MCF 10A (cell line): ENCODE results near the gene LARP4B. TPM values are rescaled to one million over a fixed set of nuclear protein-coding genes. Genes with fewer than 3 reads are reported as not detected.

ENCODE experiments used
- BruUV-seq: library from RNA; stranded (reverse); fragments of 400-500 nt; replicated peaks from 2 replicates; lab custom pipeline; 2021; lab: Mats Ljungman, UMichigan
- CTCF ChIA-PET: fragments of 300-600 bp; sonication (Branson Sonifier 250); formaldehyde crosslinking; extraction: SDS; loops from one replicate; lab custom pipeline; 2021; ENCODE audit warnings: antibody characterized with exemption, inconsistent platforms; lab: Yijun Ruan, JAX
- POLR2A ChIA-PET: fragments of 300-600, 350-650 bp; sonication (Branson Sonifier 250); formaldehyde crosslinking; extraction: SDS; loops from one replicate; lab custom pipeline; 2020; ENCODE audit warnings: antibody characterized with exemption, inconsistent platforms; lab: Yijun Ruan, JAX
- DNase-seq: peaks from one replicate; pipeline ENCODE4 v3.0.0-alpha.2; 2018; ENCODE audit not compliant: unreplicated experiment
- H3K27ac Mint-ChIP-seq: one replicate; pipeline ENCODE4 v1.8.0; 2022; ENCODE audit warnings: mild to moderate bottlenecking, low read depth, mixed read lengths; ENCODE audit not compliant: unreplicated experiment
- H3K27me3 Mint-ChIP-seq: one replicate; pipeline ENCODE4 v1.8.0; 2022; ENCODE audit warnings: mixed read lengths; ENCODE audit not compliant: insufficient read depth, unreplicated experiment
- H3K36me3 Mint-ChIP-seq: one replicate; pipeline ENCODE4 v1.8.0; 2022; ENCODE audit warnings: mild to moderate bottlenecking, moderate library complexity, mixed read lengths; ENCODE audit not compliant: insufficient read depth, unreplicated experiment
- H3K4me1 Mint-ChIP-seq: one replicate; pipeline ENCODE4 v1.8.0; 2022; ENCODE audit warnings: mixed read lengths; ENCODE audit not compliant: insufficient read depth, unreplicated experiment
- H3K4me3 Mint-ChIP-seq: one replicate; pipeline ENCODE4 v1.8.0; 2022; ENCODE audit warnings: mild to moderate bottlenecking, moderate library complexity, mixed read lengths; ENCODE audit not compliant: unreplicated experiment
- H3K9me3 Mint-ChIP-seq: one replicate; pipeline ENCODE4 v1.8.0; 2022; ENCODE audit warnings: mixed read lengths; ENCODE audit not compliant: unreplicated experiment
- CTCF ChIP-seq: fragments of 200-600 bp; IDR thresholded peaks from one replicate; pipeline ENCODE4 v1.8.0; 2022; ENCODE audit warnings: antibody characterized with exemption, mild to moderate bottlenecking; ENCODE audit not compliant: unreplicated experiment
- intact Hi-C: fragments of 100-400 bp; cut with micrococcal nuclease; formaldehyde crosslinking; loops from 2 replicates; pipeline ENCODE4 v1.14.1; 2022
- total RNA-seq: library from RNA; stranded (reverse); gene quantifications from 2 replicates; pipeline ENCODE4 v1.2.3, GENCODE V29; 2022

LARP4B gene
- total RNA-seq, 1 experiment from 2014 or later: 131 TPM

DNA sequence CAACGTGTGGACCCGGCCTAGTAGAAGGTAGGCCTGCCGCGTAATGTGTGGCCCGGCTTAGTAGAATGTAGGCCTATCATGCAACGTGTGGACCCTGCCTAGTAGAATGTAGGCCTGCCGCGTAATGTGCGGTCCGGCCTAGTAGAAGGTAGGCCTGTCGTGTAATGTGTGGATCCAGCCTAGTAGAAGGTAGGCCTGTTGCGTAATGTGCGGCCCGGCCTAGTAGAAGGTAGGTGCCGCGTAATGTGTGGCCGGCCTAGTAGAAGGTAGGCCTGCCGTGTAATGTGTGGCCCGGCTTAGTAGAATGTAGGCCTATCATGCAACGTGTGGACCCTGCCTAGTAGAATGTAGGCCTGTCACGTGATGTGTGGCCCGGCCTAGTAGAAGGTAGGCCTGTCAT, 44.8 kb upstream of the LARP4B start:
- peaks cover 12% of the 10 kb centered on the region for H3K9me3 Mint-ChIP-seq
- intact Hi-C loops: no loop called here
- TF ChIP-seq CTCF: no peak
- BruUV-seq: no TSS peak
- POLR2A ChIA-PET: no interaction called here
- H3K4me1 Mint-ChIP-seq: no peaks in the 10 kb centered on the region
- no peak overlapping the region for H3K27ac Mint-ChIP-seq
- DNase-seq: no peak
- H3K27me3 Mint-ChIP-seq: no peaks in the 10 kb centered on the region
- H3K36me3 Mint-ChIP-seq: peaks cover 12% of the 10 kb centered on the region
- CTCF ChIA-PET: no interaction called here
- no peak overlapping the region for H3K4me3 Mint-ChIP-seq

GRCh38 chr10:974785-975074, 43.2 kb upstream of the LARP4B start:
- Mint-ChIP-seq H3K27me3 (peaks cover 6% of the 10 kb centered on the region), H3K27ac (no peak overlapping the region), H3K36me3 (peaks cover 5% of the 10 kb centered on the region), H3K4me3 (no peak overlapping the region), H3K4me1 (no peaks in the 10 kb centered on the region), H3K9me3 (peaks cover 12% of the 10 kb centered on the region)
- TF ChIP-seq CTCF: no peak
- DNase-seq: no peak
- BruUV-seq: no TSS peak
- intact Hi-C loops: no loop called here
- ChIA-PET POLR2A (interaction anchor here (1.4 kb wide), 1 partner anchor 12 kb away, joined by 6 read pairs; no protein-coding TSS in a partner anchor), CTCF (interaction anchor here (1.0 to 1.1 kb wide), 2 partner anchors 12 to 723 kb away, joined by 3 read pairs; no protein-coding TSS in a partner anchor)

DNA sequence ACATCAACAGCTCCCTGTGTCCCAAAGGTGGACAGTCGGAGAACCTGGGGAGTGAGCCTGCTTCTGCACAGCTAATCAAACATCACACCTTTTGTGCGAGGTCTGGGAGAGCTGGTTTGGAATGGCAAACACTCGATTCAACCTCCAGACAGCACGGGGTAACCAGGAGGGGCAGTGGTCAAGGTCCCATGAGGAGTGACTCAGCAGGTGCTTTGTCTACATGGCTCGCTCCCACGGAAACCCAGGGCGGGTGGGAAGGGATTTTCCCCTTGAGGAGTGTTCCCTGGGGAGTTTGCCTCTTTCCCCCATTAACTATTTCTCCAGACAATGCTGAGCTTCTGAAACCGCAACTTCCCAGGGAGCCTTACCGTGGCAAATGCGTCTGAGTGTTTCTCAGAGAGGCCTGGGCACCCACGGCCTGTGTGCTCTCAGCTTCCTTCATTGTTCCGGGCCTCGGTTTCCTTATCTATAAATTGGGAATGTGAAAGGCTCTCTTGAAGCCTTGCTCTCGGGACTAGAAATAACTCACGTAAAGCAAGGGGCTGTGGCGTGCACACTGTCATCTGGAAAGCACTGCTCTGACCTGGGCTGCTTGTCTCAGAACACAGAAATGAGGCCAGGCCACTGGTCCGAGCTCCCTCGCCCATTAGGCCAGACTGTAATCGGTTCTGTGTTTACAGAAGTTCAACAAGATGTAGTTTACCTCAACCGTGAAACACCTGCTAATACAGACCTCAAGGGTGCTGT, 42.7 kb upstream of the LARP4B start:
- ChIA-PET POLR2A (interaction anchor here (1.4 kb wide), 1 partner anchor 12 kb away, joined by 6 read pairs; no protein-coding TSS in a partner anchor), CTCF (interaction anchor here (1.0 to 1.1 kb wide), 2 partner anchors 12 to 722 kb away, joined by 3 read pairs; no protein-coding TSS in a partner anchor)
- Mint-ChIP-seq H3K27me3 (peaks cover 11% of the 10 kb centered on the region), H3K27ac (no peak overlapping the region), H3K36me3 (peaks cover 3% of the 10 kb centered on the region), H3K4me3 (no peak overlapping the region), H3K4me1 (no peaks in the 10 kb centered on the region), H3K9me3 (peaks cover 9% of the 10 kb centered on the region)
- no TSS peak for BruUV-seq
- TF ChIP-seq CTCF: no peak
- intact Hi-C loops: no loop called here
- DNase-seq: no peak

DNA sequence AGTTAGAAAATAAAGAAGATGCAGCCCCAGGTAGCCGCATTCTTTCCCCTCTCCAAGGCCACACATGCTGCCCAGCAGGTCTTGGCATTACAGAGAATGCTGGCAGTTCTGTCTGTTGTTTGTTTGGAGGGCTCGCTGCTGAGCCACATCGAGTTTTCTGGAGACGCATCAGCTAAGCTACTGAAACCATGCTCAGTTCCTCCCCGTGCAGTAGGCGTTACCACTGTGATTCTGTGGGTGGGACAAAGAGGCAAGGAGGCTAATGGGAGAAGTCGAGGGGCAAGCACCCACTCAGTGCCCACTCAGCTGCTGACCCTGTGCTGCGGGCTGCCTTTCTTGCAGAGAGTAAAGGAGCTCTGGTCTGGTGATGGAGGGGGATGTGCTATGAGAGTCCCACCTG, 41.3 kb upstream of the LARP4B start:
- POLR2A ChIA-PET: no interaction called here
- CTCF ChIA-PET: interaction anchor here (0.5 kb wide), 1 partner anchor 48 kb away, joined by 4 read pairs; no protein-coding TSS in a partner anchor
- H3K27ac Mint-ChIP-seq: no peak overlapping the region
- peaks cover 23% of the 10 kb centered on the region for H3K27me3 Mint-ChIP-seq
- TF ChIP-seq CTCF: no peak
- H3K4me3 Mint-ChIP-seq: no peak overlapping the region
- DNase-seq: no peak
- H3K36me3 Mint-ChIP-seq: no peaks in the 10 kb centered on the region
- BruUV-seq: no TSS peak
- H3K9me3 Mint-ChIP-seq: no peaks in the 10 kb centered on the region
- H3K4me1 Mint-ChIP-seq: no peaks in the 10 kb centered on the region
- intact Hi-C loops: no loop called here
